B cell (primary cell): ENCODE data around the gene RRP1. TPM values are rescaled to one million over a fixed set of nuclear protein-coding genes. Genes with fewer than 3 reads are reported as not detected.
A peak's percentile ranks its signal among the peaks of the same experiment; 100 is the strongest.
"Not testable (repeated sequence)": the region's sequence is repeated elsewhere in the genome, so short reads cannot be mapped to it uniquely, and the experiment has no call there.

Source experiments
- ATAC-seq: fragments of 200-7000 bp; cut with Tn5 transposase; one replicate; pipeline ENCODE4 v1.10.0; 2021; ENCODE audit warnings: low read depth, mild to moderate bottlenecking, moderate number of reproducible peaks, moderate library complexity
- CTCF ChIA-PET: fragments of 350-600 bp; sonication (Branson Sonifier 250); formaldehyde crosslinking; loops from one replicate; lab custom pipeline; 2021; ENCODE audit warnings: antibody characterized with exemption, inconsistent platforms; lab: Charles Lee
- POLR2A ChIA-PET: fragments of 350-600 bp; sonication (Branson Sonifier 250); formaldehyde crosslinking; loops from one replicate; lab custom pipeline; 2021; ENCODE audit warnings: antibody characterized with exemption; lab: Charles Lee
- DNase-seq: peaks from one replicate; pipeline ENCODE4 v3.0.0; 2013
- H2AFZ ChIP-seq: 2 replicates; pipeline ENCODE4 v1.6.1; 2012; ENCODE audit warnings: mild to moderate bottlenecking, low read depth, low read length; ENCODE audit not compliant: insufficient read depth, poor library complexity, severe bottlenecking
- H3K27ac ChIP-seq, 2 donors: 1 replicate in 1 of 2; 2 replicates in 1 of 2; pipeline ENCODE4 v1.5.1; 2012 to 2013; ENCODE audit warnings: low read length in 2 of 2, mild to moderate bottlenecking in 2 of 2, moderate library complexity in 1 of 2
- H3K27me3 ChIP-seq, 4 experiments: fragments of 200-600 bp in 1 of 4; sonication (generic) in 1 of 4; replicated peaks in 1 of 4; 1 replicate in 2 of 4; 2 replicates in 2 of 4; pipeline versions ENCODE4 v1.6.1 to v1.7.0; 2013 to 2016; ENCODE audit warnings: low read length in 3 of 4, mild to moderate bottlenecking in 2 of 4, mixed read lengths in 1 of 4, moderate library complexity in 1 of 4; ENCODE audit not compliant: insufficient read depth in 4 of 4, control insufficient read depth in 3 of 4; ENCODE audit errors: control extremely low read depth in 1 of 4
- H3K36me3 ChIP-seq, 2 experiments: replicated peaks in 1 of 2; 1 replicate in 1 of 2; 2 replicates in 1 of 2; pipeline versions ENCODE4 v1.6.1 to v1.7.1; 2013; ENCODE audit warnings: low read length in 1 of 2; ENCODE audit not compliant: insufficient read depth in 2 of 2, control insufficient read depth in 1 of 2; ENCODE audit errors: control extremely low read depth in 1 of 2, extremely low read depth in 1 of 2
- H3K4me1 ChIP-seq, 2 donors: fragments of 200-600 bp in 1 of 2; sonication (generic) in 1 of 2; 1 replicate in 1 of 2; 2 replicates in 1 of 2; pipeline versions ENCODE4 v1.5.1 to v1.6.1; 2013 to 2017; ENCODE audit warnings: low read length in 2 of 2; ENCODE audit not compliant: control insufficient read depth in 2 of 2, insufficient read depth in 2 of 2
- H3K4me2 ChIP-seq: replicated peaks from 2 replicates; pipeline ENCODE3; 2012; ENCODE audit warnings: mild to moderate bottlenecking, low read depth, low read length; ENCODE audit not compliant: poor library complexity, severe bottlenecking
- H3K4me3 ChIP-seq, 5 experiments: fragments of 200-600 bp in 1 of 5; sonication (generic) in 1 of 5; 1 replicate in 3 of 5; 2 replicates in 2 of 5; pipeline versions ENCODE4 v1.5.1 to v1.7.0; 2011 to 2016; ENCODE audit warnings: low read length in 4 of 5, mild to moderate bottlenecking in 4 of 5, low read depth in 2 of 5, control low read depth in 1 of 5, moderate library complexity in 1 of 5; ENCODE audit not compliant: insufficient read depth in 1 of 5; ENCODE audit errors: control extremely low read depth in 1 of 5, extremely low read depth in 1 of 5
- H3K79me2 ChIP-seq: fragments of 200-600 bp; sonication (generic); one replicate; pipeline ENCODE4 v1.6.0; 2016; ENCODE audit warnings: low read length; ENCODE audit not compliant: control insufficient read depth, insufficient read depth
- H3K9ac ChIP-seq: fragments of 200-600 bp; sonication (generic); 2 replicates; pipeline ENCODE4 v1.6.1; 2017; ENCODE audit warnings: mild to moderate bottlenecking, low read length, moderate library complexity
- H3K9me3 ChIP-seq, 3 donors: one replicate each; pipeline versions ENCODE4 v1.6.1 to v1.7.1; 2013; ENCODE audit warnings: low read length in 2 of 3; ENCODE audit not compliant: control insufficient read depth in 2 of 3, insufficient read depth in 1 of 3; ENCODE audit errors: control extremely low read depth in 1 of 3
- H4K20me1 ChIP-seq: 2 replicates; pipeline ENCODE4 v1.6.0; 2012; ENCODE audit warnings: mild to moderate bottlenecking, low read length; ENCODE audit not compliant: insufficient read depth, control insufficient read depth, poor library complexity, severe bottlenecking
- H3K27ac Mint-ChIP-seq: one replicate; pipeline ENCODE4 v1.8.0; 2021; ENCODE audit warnings: mixed read lengths
- H3K27me3 Mint-ChIP-seq: one replicate; pipeline ENCODE4 v1.8.0; 2021; ENCODE audit warnings: mixed read lengths
- H3K4me1 Mint-ChIP-seq: one replicate; pipeline ENCODE4 v1.8.0; 2021; ENCODE audit warnings: mixed read lengths
- H3K4me3 Mint-ChIP-seq: one replicate; pipeline ENCODE4 v1.8.0; 2021; ENCODE audit warnings: mixed read lengths
- H3K9me3 Mint-ChIP-seq: one replicate; pipeline ENCODE4 v1.8.0; 2022; ENCODE audit warnings: mixed read lengths; ENCODE audit not compliant: insufficient read depth
- EZH2 ChIP-seq: IDR thresholded peaks from 2 replicates; pipeline ENCODE4 v1.6.1; 2012; ENCODE audit warnings: borderline replicate concordance, low read depth, mild to moderate bottlenecking, moderate library complexity, low read length; ENCODE audit not compliant: insufficient read depth, poor library complexity, severe bottlenecking
- WGBS: methylation state at CpG from one replicate; pipeline ENCODE4 v1.1.5; 2013; ENCODE audit warnings: missing lambda C conversion rate; ENCODE audit not compliant: insufficient coverage; 5-methylcytosine and 5-hydroxymethylcytosine counted together
- intact Hi-C: fragments of 100-400 bp; cut with micrococcal nuclease; formaldehyde crosslinking; loops from one replicate; pipeline ENCODE4 v1.10.0; 2022
- polyA plus RNA-seq: library from polyadenylated mRNA; depleted of rRNA; stranded (reverse); fragments of >200 nt; gene quantifications from 2 replicates; pipeline ENCODE4 v1.2.3, GENCODE V29; 2012
- total RNA-seq, 2 donors: library from RNA; stranded (reverse); fragments of 120-200 nt in 1 of 2; gene quantifications; 1 replicate in 1 of 2; 2 replicates in 1 of 2; pipeline versions ENCODE4 v1.2.3 to v1.2.4, GENCODE V29; 2013 to 2022
- TF ChIP-seq, protein P1 (sequence below): fragments of 200-600 bp; IDR thresholded peaks from one replicate; pipeline ENCODE4 v1.8.0; 2022; ENCODE audit warnings: antibody characterized with exemption, mild to moderate bottlenecking

RRP1 gene
- total and polyA plus RNA-seq, 2 donors (not counting 1 experiment from before 2014, with no cell fraction given) = 9.6 to 27.8 TPM

DNA sequence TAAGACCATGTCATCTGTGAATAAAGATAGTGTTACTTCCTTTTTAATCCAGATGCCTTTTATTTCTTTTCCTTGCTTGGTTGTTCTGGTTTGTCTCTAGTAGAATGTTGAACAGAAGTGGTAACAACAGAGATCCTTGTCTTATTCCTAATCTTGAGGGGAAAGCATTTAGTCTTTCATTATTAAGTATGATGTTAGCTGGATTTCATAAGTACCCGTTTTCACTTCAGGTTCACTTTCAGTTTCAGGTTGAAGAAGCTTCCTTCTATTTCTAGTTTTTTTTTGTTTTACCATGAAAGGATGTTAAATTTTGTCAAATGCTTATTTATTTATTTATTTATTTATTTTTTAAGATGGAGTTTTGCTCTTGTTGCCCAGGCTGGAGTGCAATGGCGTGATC is 53.4 kb downstream of the RRP1 start:
- Histone ChIP-seq H3K36me3 (no peaks in the 10 kb centered on the region), H3K27ac (peak overlapping the region in 1 of 2 donors; percentile 39), H3K9me3 (no peaks in the 10 kb centered on the region), H3K27me3 (no peaks in the 10 kb centered on the region), H3K4me2 (peak overlapping the region; percentile 72), H3K4me1 (peaks cover 0 to 4% of the 10 kb centered on the region in 2 donors), H4K20me1 (no peaks in the 10 kb centered on the region), H3K4me3 (no peak overlapping the region), H3K79me2 (no peaks in the 10 kb centered on the region), H3K9ac (peak overlapping the region; percentile 35), H2AFZ (peak overlapping the region; percentile 66)
- DNase-seq (peak; percentile 52), ATAC-seq (no peak)
- WGBS = no CpG with 5 or more reads among the region's 2 CpGs
- CTCF ChIA-PET = interaction anchor here (0.7 to 0.8 kb wide), 2 partner anchors 15 to 96 kb away, joined by 4 to 5 read pairs; no protein-coding TSS in a partner anchor
- H3K4me3 Mint-ChIP-seq = peak overlapping the region; percentile 36
- no peak for TF ChIP-seq EZH2
- TF ChIP-seq, protein P1, sequence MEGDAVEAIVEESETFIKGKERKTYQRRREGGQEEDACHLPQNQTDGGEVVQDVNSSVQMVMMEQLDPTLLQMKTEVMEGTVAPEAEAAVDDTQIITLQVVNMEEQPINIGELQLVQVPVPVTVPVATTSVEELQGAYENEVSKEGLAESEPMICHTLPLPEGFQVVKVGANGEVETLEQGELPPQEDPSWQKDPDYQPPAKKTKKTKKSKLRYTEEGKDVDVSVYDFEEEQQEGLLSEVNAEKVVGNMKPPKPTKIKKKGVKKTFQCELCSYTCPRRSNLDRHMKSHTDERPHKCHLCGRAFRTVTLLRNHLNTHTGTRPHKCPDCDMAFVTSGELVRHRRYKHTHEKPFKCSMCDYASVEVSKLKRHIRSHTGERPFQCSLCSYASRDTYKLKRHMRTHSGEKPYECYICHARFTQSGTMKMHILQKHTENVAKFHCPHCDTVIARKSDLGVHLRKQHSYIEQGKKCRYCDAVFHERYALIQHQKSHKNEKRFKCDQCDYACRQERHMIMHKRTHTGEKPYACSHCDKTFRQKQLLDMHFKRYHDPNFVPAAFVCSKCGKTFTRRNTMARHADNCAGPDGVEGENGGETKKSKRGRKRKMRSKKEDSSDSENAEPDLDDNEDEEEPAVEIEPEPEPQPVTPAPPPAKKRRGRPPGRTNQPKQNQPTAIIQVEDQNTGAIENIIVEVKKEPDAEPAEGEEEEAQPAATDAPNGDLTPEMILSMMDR = no peak
- intact Hi-C loops = no loop called here
- H3K27me3 Mint-ChIP-seq = peaks cover 12% of the 10 kb centered on the region
- H3K4me1 Mint-ChIP-seq = peaks cover 5% of the 10 kb centered on the region
- H3K9me3 Mint-ChIP-seq = no peaks in the 10 kb centered on the region
- peak overlapping the region; percentile 4 for H3K27ac Mint-ChIP-seq
- POLR2A ChIA-PET = interaction anchor here (0.7 kb wide), 1 partner anchor 459 kb away, joined by 4 read pairs; no protein-coding TSS in a partner anchor

DNA sequence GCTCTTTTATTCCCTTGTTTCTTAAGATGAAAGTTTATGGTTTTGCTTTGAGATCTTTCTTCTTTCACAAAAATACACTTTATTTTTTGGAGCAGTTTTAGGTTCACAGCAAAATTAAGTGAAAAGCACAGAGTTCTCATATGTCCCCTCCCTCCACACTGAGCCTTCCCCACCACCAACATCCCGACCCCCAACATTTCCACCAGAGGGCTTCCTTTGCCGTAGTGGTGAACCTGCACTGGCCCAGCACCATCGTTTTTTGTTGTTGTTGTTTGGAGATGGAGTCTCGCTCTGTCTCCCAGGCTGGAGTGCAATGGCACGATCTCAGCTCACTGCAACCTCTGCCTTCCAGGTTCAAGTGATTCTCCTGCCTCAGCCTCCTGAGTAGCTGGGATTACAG is 55.5 kb downstream of the RRP1 start:
- CTCF ChIA-PET = interaction anchor here (0.9 kb wide), 1 partner anchor 131 kb away, joined by 4 read pairs; no protein-coding TSS in a partner anchor
- POLR2A ChIA-PET, H3K27ac Mint-ChIP-seq, H3K4me2 ChIP-seq, H2AFZ ChIP-seq, H3K79me2 ChIP-seq, H4K20me1 ChIP-seq, H3K27me3 ChIP-seq, H3K4me1 Mint-ChIP-seq, H3K9me3 Mint-ChIP-seq, H3K4me3 Mint-ChIP-seq, H3K36me3 ChIP-seq, H3K9me3 ChIP-seq, DNase-seq, ATAC-seq, H3K27me3 Mint-ChIP-seq, intact Hi-C loops, H3K4me3 ChIP-seq, H3K27ac ChIP-seq, H3K9ac ChIP-seq, H3K4me1 ChIP-seq: not testable (repeated sequence)
- 92% methylated on average over 3 of the region's 5 CpGs for WGBS
